DND-41 (cell line): ENCODE results near the gene SH3BP1.

ENCODE experiments used
- CTCF ChIP-seq: IDR thresholded peaks from 2 replicates; pipeline ENCODE4 v1.5.1; 2012; ENCODE audit warnings: borderline replicate concordance, low read length, moderate library complexity, mild to moderate bottlenecking; ENCODE audit not compliant: poor library complexity, severe bottlenecking; ENCODE audit errors: extremely low read depth
- EZH2 ChIP-seq: IDR thresholded peaks from 3 replicates; pipeline ENCODE4 v1.6.1; 2012; ENCODE audit warnings: borderline replicate concordance, low read depth, mild to moderate bottlenecking, moderate library complexity, low read length, inconsistent platforms; ENCODE audit not compliant: severe bottlenecking

- TF ChIP-seq CTCF (no peak), EZH2 (no peak)
Measured at GRCh38 chr22:37672920-37673455, 33.5 kb downstream of the SH3BP1 start.
